Neural progenitor cell (in vitro differentiated cells): ENCODE data around the gene SHC2. TPM values are rescaled to one million over a fixed set of nuclear protein-coding genes. Genes with fewer than 3 reads are reported as not detected.

Experiments
- DNase-seq: peaks from one replicate; pipeline ENCODE4 v3.0.0-alpha.2; 2016; ENCODE audit warnings: low spot score
- H2AFZ ChIP-seq: fragments of 200-600 bp; sonication (generic); replicated peaks from 2 replicates; pipeline ENCODE4 v1.6.1; 2016; ENCODE audit warnings: antibody characterized with exemption
- H3F3A ChIP-seq: fragments of 200-600 bp; sonication (generic); 2 replicates; pipeline ENCODE4 v1.6.1; 2016; ENCODE audit warnings: antibody characterized with exemption, low read depth
- H3K27ac ChIP-seq: fragments of 200-600 bp; sonication (generic); 2 replicates; pipeline ENCODE4 v1.5.1; 2016; ENCODE audit warnings: mild to moderate bottlenecking
- H3K27me3 ChIP-seq: fragments of 200-600 bp; sonication (generic); 2 replicates; pipeline ENCODE4 v1.6.1; 2016; ENCODE audit warnings: mild to moderate bottlenecking, moderate library complexity
- H3K36me3 ChIP-seq: fragments of 200-600 bp; sonication (generic); 2 replicates; pipeline ENCODE4 v1.5.1; 2016
- H3K4me1 ChIP-seq: fragments of 200-600 bp; sonication (generic); 2 replicates; pipeline ENCODE4 v1.6.1; 2016; ENCODE audit warnings: mixed run types
- H3K4me2 ChIP-seq: fragments of 200-600 bp; sonication (generic); 2 replicates; pipeline ENCODE4 v1.6.1; 2016
- H3K4me3 ChIP-seq: fragments of 200-600 bp; sonication (generic); 2 replicates; pipeline ENCODE4 v1.5.1; 2016
- H3K79me2 ChIP-seq: fragments of 200-600 bp; sonication (generic); 2 replicates; pipeline ENCODE4 v1.6.1; 2016; ENCODE audit warnings: low read depth
- H3K9ac ChIP-seq: fragments of 200-600 bp; sonication (generic); 2 replicates; pipeline ENCODE4 v1.6.1; 2016
- H3K9me3 ChIP-seq: fragments of 200-600 bp; sonication (generic); 2 replicates; pipeline ENCODE4 v1.5.1; 2016; ENCODE audit warnings: low read depth
- H4K20me1 ChIP-seq: fragments of 200-600 bp; sonication (generic); 2 replicates; pipeline ENCODE4 v1.6.1; 2016; ENCODE audit warnings: low read depth
- H3K27ac Mint-ChIP-seq: 3 replicates; pipeline ENCODE4 v1.8.0; 2021; ENCODE audit warnings: mixed read lengths
- H3K27me3 Mint-ChIP-seq: 2 replicates; pipeline ENCODE4 v1.8.0; 2022; ENCODE audit warnings: low read depth, mild to moderate bottlenecking, inconsistent platforms, moderate library complexity, mixed read lengths; ENCODE audit not compliant: insufficient read depth
- H3K36me3 Mint-ChIP-seq: 3 replicates; pipeline ENCODE4 v1.8.0; 2021; ENCODE audit warnings: mixed read lengths
- H3K4me1 Mint-ChIP-seq: 3 replicates; pipeline ENCODE4 v1.8.0; 2021; ENCODE audit warnings: mixed read lengths
- H3K4me3 Mint-ChIP-seq: 3 replicates; pipeline ENCODE4 v1.8.0; 2021; ENCODE audit warnings: mild to moderate bottlenecking, moderate library complexity, mixed read lengths
- H3K9me3 Mint-ChIP-seq: 3 replicates; pipeline ENCODE4 v1.8.0; 2020; ENCODE audit warnings: mixed read lengths
- EZH2 ChIP-seq: fragments of 200-600 bp; sonication (generic); IDR thresholded peaks from 2 replicates; pipeline ENCODE4 v1.6.1; 2017; ENCODE audit warnings: antibody characterized with exemption, mild to moderate bottlenecking, moderate library complexity
- EZH2phosphoT487 ChIP-seq: fragments of 200-600 bp; sonication (generic); IDR thresholded peaks from 2 replicates; pipeline ENCODE4 v1.6.1; 2017; ENCODE audit warnings: antibody characterized with exemption
- total RNA-seq: library from RNA; depleted of rRNA; stranded (reverse); fragments of >200 nt; gene quantifications from 2 replicates; pipeline ENCODE4 v1.2.3, GENCODE V29; 2015; ENCODE audit warnings: low replicate concordance
- TF ChIP-seq, protein P1 (sequence below): fragments of 200-600 bp; sonication (generic); IDR thresholded peaks from 2 replicates; pipeline ENCODE4 v1.5.1; 2017; ENCODE audit warnings: antibody characterized with exemption, mild to moderate bottlenecking

SHC2 gene
- total RNA-seq, 1 donor from 2014 or later: 3.2 TPM

- no peaks in the 10 kb centered on the region for H3K4me1 ChIP-seq
- no peak overlapping the region for H3K4me3 ChIP-seq
- no peaks in the 10 kb centered on the region for H3K9me3 ChIP-seq
- H3K36me3 Mint-ChIP-seq: no peaks in the 10 kb centered on the region
- no peaks in the 10 kb centered on the region for H3K27me3 ChIP-seq
- H3K36me3 ChIP-seq: no peaks in the 10 kb centered on the region
- peaks cover 15% of the 10 kb centered on the region for H3F3A ChIP-seq
- DNase-seq: no peak
- H3K79me2 ChIP-seq: no peaks in the 10 kb centered on the region
- H2AFZ ChIP-seq: no peak overlapping the region
- no peak overlapping the region for H3K9ac ChIP-seq
- peaks cover 7% of the 10 kb centered on the region for H3K9me3 Mint-ChIP-seq
- H4K20me1 ChIP-seq: peaks cover 3% of the 10 kb centered on the region
- peaks cover 4% of the 10 kb centered on the region for H3K27me3 Mint-ChIP-seq
- no peak overlapping the region for H3K27ac Mint-ChIP-seq
- H3K27ac ChIP-seq: no peak overlapping the region
- H3K4me1 Mint-ChIP-seq: peaks cover 21% of the 10 kb centered on the region
- no peak overlapping the region for H3K4me3 Mint-ChIP-seq
- TF ChIP-seq EZH2phosphoT487 (no peak), EZH2 (no peak)
- TF ChIP-seq, protein P1, sequence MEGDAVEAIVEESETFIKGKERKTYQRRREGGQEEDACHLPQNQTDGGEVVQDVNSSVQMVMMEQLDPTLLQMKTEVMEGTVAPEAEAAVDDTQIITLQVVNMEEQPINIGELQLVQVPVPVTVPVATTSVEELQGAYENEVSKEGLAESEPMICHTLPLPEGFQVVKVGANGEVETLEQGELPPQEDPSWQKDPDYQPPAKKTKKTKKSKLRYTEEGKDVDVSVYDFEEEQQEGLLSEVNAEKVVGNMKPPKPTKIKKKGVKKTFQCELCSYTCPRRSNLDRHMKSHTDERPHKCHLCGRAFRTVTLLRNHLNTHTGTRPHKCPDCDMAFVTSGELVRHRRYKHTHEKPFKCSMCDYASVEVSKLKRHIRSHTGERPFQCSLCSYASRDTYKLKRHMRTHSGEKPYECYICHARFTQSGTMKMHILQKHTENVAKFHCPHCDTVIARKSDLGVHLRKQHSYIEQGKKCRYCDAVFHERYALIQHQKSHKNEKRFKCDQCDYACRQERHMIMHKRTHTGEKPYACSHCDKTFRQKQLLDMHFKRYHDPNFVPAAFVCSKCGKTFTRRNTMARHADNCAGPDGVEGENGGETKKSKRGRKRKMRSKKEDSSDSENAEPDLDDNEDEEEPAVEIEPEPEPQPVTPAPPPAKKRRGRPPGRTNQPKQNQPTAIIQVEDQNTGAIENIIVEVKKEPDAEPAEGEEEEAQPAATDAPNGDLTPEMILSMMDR: no peak
- no peak overlapping the region for H3K4me2 ChIP-seq
Observed at GRCh38 chr19:401866-402511, 58.8 kb downstream of the SHC2 start.

- DNase-seq: no peak
- H3K9me3 Mint-ChIP-seq: peaks cover 10% of the 10 kb centered on the region
Observed at GRCh38 chr19:400976-401865, 59.6 kb downstream of the SHC2 start.

GRCh38 chr19:399370-399769, 61.5 kb downstream of the SHC2 start:
- H3K27me3 Mint-ChIP-seq: peaks cover 10% of the 10 kb centered on the region
- Histone ChIP-seq H3K36me3 (no peaks in the 10 kb centered on the region), H3F3A (peaks cover 10% of the 10 kb centered on the region), H3K27ac (no peak overlapping the region), H4K20me1 (no peaks in the 10 kb centered on the region), H3K9ac (no peak overlapping the region), H3K9me3 (no peaks in the 10 kb centered on the region), H3K4me1 (no peaks in the 10 kb centered on the region), H3K27me3 (no peaks in the 10 kb centered on the region), H3K4me2 (no peak overlapping the region), H3K79me2 (no peaks in the 10 kb centered on the region), H3K4me3 (no peak overlapping the region), H2AFZ (no peak overlapping the region)
- no peak overlapping the region for H3K4me3 Mint-ChIP-seq
- H3K4me1 Mint-ChIP-seq: peaks cover 12% of the 10 kb centered on the region
- no peaks in the 10 kb centered on the region for H3K36me3 Mint-ChIP-seq
- no peak overlapping the region for H3K27ac Mint-ChIP-seq
- no peak for DNase-seq
- TF ChIP-seq, protein P1: no peak
- H3K9me3 Mint-ChIP-seq: peaks cover 18% of the 10 kb centered on the region

More at GRCh38 chr19:400976-401865, 59.6 kb downstream of the SHC2 start:
- H3K27me3 ChIP-seq: no peaks in the 10 kb centered on the region
- no peaks in the 10 kb centered on the region for H3K36me3 ChIP-seq
- no peaks in the 10 kb centered on the region for H3K9me3 ChIP-seq
- no peak overlapping the region for H3K27ac ChIP-seq
- H3K4me1 Mint-ChIP-seq: peaks cover 18% of the 10 kb centered on the region
- no peak overlapping the region for H3K4me3 ChIP-seq
- peaks cover 7% of the 10 kb centered on the region for H3K27me3 Mint-ChIP-seq
- H3K4me2 ChIP-seq: no peak overlapping the region
- no peak for TF ChIP-seq EZH2phosphoT487
- TF ChIP-seq, protein P1: no peak
- no peak for TF ChIP-seq EZH2
- no peaks in the 10 kb centered on the region for H3K4me1 ChIP-seq
- H2AFZ ChIP-seq: no peak overlapping the region
- no peak overlapping the region for H3K27ac Mint-ChIP-seq
- peaks cover 15% of the 10 kb centered on the region for H3F3A ChIP-seq
- no peak overlapping the region for H3K4me3 Mint-ChIP-seq
- H4K20me1 ChIP-seq: peaks cover 3% of the 10 kb centered on the region
- H3K79me2 ChIP-seq: no peaks in the 10 kb centered on the region
- no peaks in the 10 kb centered on the region for H3K36me3 Mint-ChIP-seq
- H3K9ac ChIP-seq: no peak overlapping the region
